Body of pancreas (tissue), 4 donors: ENCODE measurements around the gene RXFP4. TPM values are rescaled to one million over a fixed set of nuclear protein-coding genes. Genes with fewer than 3 reads are reported as not detected.

Source experiments
- ATAC-seq: fragments of 150-250 bp; one replicate; pipeline ENCODE4 v1.9.1; 2016
- DNase-seq, 4 donors: peaks; one replicate each; pipeline ENCODE4 v3.0.0-alpha.2; 2019
- H3K27ac ChIP-seq, 4 donors: fragments of 200-600 bp; sonication (generic); 1 replicate in 3 of 4; 2 replicates in 1 of 4; pipeline versions ENCODE4 v1.5.1 to v1.6.1; 2016 to 2019; ENCODE audit warnings: mild to moderate bottlenecking in 1 of 4, mixed read lengths in 1 of 4, moderate library complexity in 1 of 4
- H3K27me3 ChIP-seq, 2 donors: fragments of 200-600 bp; sonication (generic); one replicate each; pipeline ENCODE4 v1.6.0; 2016; ENCODE audit warnings: mild to moderate bottlenecking in 1 of 2
- H3K36me3 ChIP-seq, 2 donors: fragments of 200-600 bp; sonication (generic); replicated peaks in 1 of 2; 2 replicates each; pipeline ENCODE4 v1.5.1; 2016; ENCODE audit warnings: low read depth in 2 of 2; ENCODE audit not compliant: insufficient read depth in 1 of 2
- H3K4me1 ChIP-seq: fragments of 200-600 bp; sonication (generic); one replicate; pipeline ENCODE4 v1.6.0; 2016
- H3K4me3 ChIP-seq, 2 donors: fragments of 200-600 bp; sonication (generic); 1 replicate in 1 of 2; 2 replicates in 1 of 2; pipeline ENCODE4 v1.5.1; 2016 to 2019
- H3K9me3 ChIP-seq, 3 donors: fragments of 200-600 bp; sonication (generic); 1 replicate in 2 of 3; 2 replicates in 1 of 3; pipeline ENCODE4 v1.5.1; 2016
- CTCF ChIP-seq, 7 experiments: fragments of 450-650 bp in 4 of 7; fragments of 200-600 bp in 3 of 7; sonication (generic) in 3 of 7; IDR thresholded peaks; one replicate each; pipeline ENCODE4 v1.5.1; 2016 to 2019; ENCODE audit warnings: antibody characterized with exemption in 7 of 7
- POLR2A ChIP-seq, 3 donors: fragments of 450-650 bp; IDR thresholded peaks; one replicate each; pipeline ENCODE4 v1.6.1; 2016; ENCODE audit warnings: antibody characterized with exemption in 3 of 3, mild to moderate bottlenecking in 2 of 3
- WGBS, 2 donors: methylation state at CpG; one replicate each; pipeline ENCODE4 v1.1.5; 2017; 5-methylcytosine and 5-hydroxymethylcytosine counted together
- intact Hi-C: fragments of 100-400 bp; cut with DNase I; formaldehyde crosslinking; loops from one replicate; pipeline ENCODE4 v1.15.1; 2023
- total RNA-seq, 2 donors: library from RNA; depleted of rRNA; stranded (reverse); fragments of >200 nt; gene quantifications; one replicate each; pipeline ENCODE4 v1.1.0, GENCODE V29; 2016

RXFP4 gene
- total RNA-seq, 2 donors from 2014 or later = 0.26 TPM; not detected in 1

GRCh38 chr1:155975375-155976061, 34.1 kb downstream of the RXFP4 start:
- DNase-seq (no peak), ATAC-seq (no peak)
- Histone ChIP-seq H3K36me3 (no peaks in the 10 kb centered on the region), H3K27me3 (no peaks in the 10 kb centered on the region), H3K9me3 (no peaks in the 10 kb centered on the region), H3K4me3 (no peak overlapping the region), H3K4me1 (peaks cover 64% of the 10 kb centered on the region), H3K27ac (peak overlapping the region in 3 of 4 donors; percentile 85 to 92 (median 86))
- TF ChIP-seq POLR2A (IDR thresholded peaks at IDR 0.05) = no peak
- no peak for TF ChIP-seq CTCF (IDR thresholded peaks at IDR 0.05)
- 29 to 46% methylated on average over 4 of the region's 4 CpGs for WGBS, 2 donors
- intact Hi-C loops = no loop called here

- peak in 3 of 4 donors; percentile 35 to 46 (median 46) for DNase-seq
- Histone ChIP-seq H3K4me3 (no peak overlapping the region), H3K36me3 (no peaks in the 10 kb centered on the region), H3K27ac (peak overlapping the region in 3 of 4 donors; percentile 85 to 92 (median 86)), H3K9me3 (no peaks in the 10 kb centered on the region), H3K4me1 (peaks cover 66% of the 10 kb centered on the region), H3K27me3 (no peaks in the 10 kb centered on the region)
- WGBS, 2 donors = 27 to 36% methylated on average over 12 to 14 of the region's 14 CpGs
- intact Hi-C loops = no loop called here
- TF ChIP-seq CTCF (IDR thresholded peaks at IDR 0.05) (no peak), POLR2A (IDR thresholded peaks at IDR 0.05) (no peak)
- no peak for ATAC-seq
Observed at GRCh38 chr1:155976062-155976912, 34.8 kb downstream of the RXFP4 start.

- Histone ChIP-seq H3K4me1 (peaks cover 63% of the 10 kb centered on the region), H3K36me3 (no peaks in the 10 kb centered on the region), H3K9me3 (no peaks in the 10 kb centered on the region), H3K4me3 (peak overlapping the region; percentile 44 to 85), H3K27me3 (no peaks in the 10 kb centered on the region), H3K27ac (peak overlapping the region; percentile 85 to 92 (median 86))
- ATAC-seq (no peak), DNase-seq (peak in 1 of 4 donors; percentile 7)
- TF ChIP-seq POLR2A (IDR thresholded peaks at IDR 0.05) = no peak
- no peak for TF ChIP-seq CTCF (IDR thresholded peaks at IDR 0.05)
- WGBS, 2 donors = 40 to 44% methylated on average over 5 of the region's 5 CpGs
- intact Hi-C loops = no loop called here
Observed at GRCh38 chr1:155976913-155977689, 35.7 kb downstream of the RXFP4 start.

- ATAC-seq (peak; percentile 55), DNase-seq (peak in 3 of 4 donors; percentile 26 to 43 (median 34))
- Histone ChIP-seq H3K9me3 (no peaks in the 10 kb centered on the region), H3K27ac (peak overlapping the region; percentile 85 to 92 (median 86)), H3K4me1 (peaks cover 61% of the 10 kb centered on the region), H3K27me3 (no peaks in the 10 kb centered on the region), H3K4me3 (peak overlapping the region; percentile 44 to 85), H3K36me3 (no peaks in the 10 kb centered on the region)
- WGBS, 2 donors = 2 to 13% methylated on average over 16 to 51 of the region's 52 CpGs
- TF ChIP-seq POLR2A (IDR thresholded peaks at IDR 0.05) (no peak), CTCF (IDR thresholded peaks at IDR 0.05) (no peak)
- intact Hi-C loops = no loop called here
Observed at GRCh38 chr1:155977690-155978324, 36.4 kb downstream of the RXFP4 start.
